Measurements from ENCODE around the gene NCR2. TPM values are rescaled to one million over a fixed set of nuclear protein-coding genes. Genes with fewer than 3 reads are reported as not detected.

Gene NCR2
- total and polyA plus RNA-seq, 2 of the 13 experiments (the other 11 are each of a cell fraction or from before 2014, with no cell fraction given), result not detected

DNA sequence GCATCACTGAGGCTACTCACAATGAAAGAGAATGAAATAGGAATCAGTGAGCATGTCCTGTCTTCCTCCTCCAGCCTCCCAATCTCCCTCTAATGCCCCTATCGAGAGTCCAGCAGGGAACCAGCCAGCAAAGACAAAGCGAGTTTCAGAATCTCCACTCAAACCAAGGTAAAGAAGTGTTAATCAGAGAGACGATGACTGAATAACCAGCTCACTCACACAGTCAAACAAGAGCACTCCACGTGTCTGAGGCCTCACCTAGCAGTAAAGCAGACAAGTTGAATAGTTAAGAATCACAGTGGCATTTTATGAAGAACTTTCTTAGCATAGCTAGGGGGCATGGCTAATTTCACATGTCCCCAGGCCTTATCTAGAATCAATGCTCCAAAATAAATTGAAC is 45.6 kb upstream of the NCR2 start:
- H3K9me3 ChIP-seq (ENCODE audit: low read length), result no peaks in the 10 kb centered on the region
- H3K4me1 ChIP-seq (ENCODE audit: insufficient read depth, low read length), result peaks cover 5% of the 10 kb centered on the region
- no TSS peak for BruUV-seq (replicated peaks)
- H3K4me3 ChIP-seq (replicated peaks in 1 of 3; ENCODE audit: insufficient read depth in 1 of 3, low read depth in 2 of 3, low read length in 3 of 3), result no peak overlapping the region
- CTCF ChIA-PET (ENCODE audit: low intra/inter-chr PET ratio, low total read pairs), result no interaction called here
- no peak overlapping the region for H3K4me2 ChIP-seq (ENCODE audit: low read depth, low read length)
- DNase-seq (ENCODE audit: low spot score) (no peak), FAIRE-seq (no peak), ATAC-seq (no peak)
- 11% methylated on average over 4 of the region's 4 CpGs for WGBS (ENCODE audit: low lambda C conversion rate)
- no peak overlapping the region for H2AFZ ChIP-seq (ENCODE audit: low read length)
- no peak overlapping the region for H3K27ac ChIP-seq (ENCODE audit: extremely low read length, insufficient read depth, low read length)
- in situ Hi-C loops (cut with HindIII; ENCODE audit: extremely low pct_ligation_motif_present, low pct_unique_long_range_greater_than_20kb) (no loop called here), intact Hi-C loops (cut with micrococcal nuclease; ENCODE audit: unreplicated experiment) (no loop called here)
- no peaks in the 10 kb centered on the region for H3K36me3 ChIP-seq (replicated peaks in 1 of 2; ENCODE audit: control insufficient read depth in 1 of 2, insufficient read depth in 2 of 2, low read length in 2 of 2)
- H3K79me2 ChIP-seq (ENCODE audit: insufficient read depth, low read length), result no peaks in the 10 kb centered on the region
- no peak overlapping the region for H3K9ac ChIP-seq (ENCODE audit: insufficient read depth, low read depth, low read length)
- POLR2A ChIA-PET, result no interaction called here
- no peaks in the 10 kb centered on the region for H4K20me1 ChIP-seq (ENCODE audit: insufficient read depth, low read length)
- peaks cover 8 to 36% of the 10 kb centered on the region in 2 experiments; a peak in 4 of 5 replicates for H3K27me3 ChIP-seq (ENCODE audit: control insufficient read depth in 1 of 2, insufficient read depth in 2 of 2, low read length in 2 of 2)
- TF ChIP-seq GATA4 (IDR thresholded peaks at IDR 0.05; ENCODE audit: borderline replicate concordance, low read depth), result no peak
- no peak for TF ChIP-seq ZNF235 (CRISPR knock-in tag; IDR thresholded peaks at IDR 0.05; ENCODE audit: borderline replicate concordance)
- no peak for TF ChIP-seq MIER2 (CRISPR knock-in tag; IDR thresholded peaks at IDR 0.05)
- TF ChIP-seq, protein P1, sequence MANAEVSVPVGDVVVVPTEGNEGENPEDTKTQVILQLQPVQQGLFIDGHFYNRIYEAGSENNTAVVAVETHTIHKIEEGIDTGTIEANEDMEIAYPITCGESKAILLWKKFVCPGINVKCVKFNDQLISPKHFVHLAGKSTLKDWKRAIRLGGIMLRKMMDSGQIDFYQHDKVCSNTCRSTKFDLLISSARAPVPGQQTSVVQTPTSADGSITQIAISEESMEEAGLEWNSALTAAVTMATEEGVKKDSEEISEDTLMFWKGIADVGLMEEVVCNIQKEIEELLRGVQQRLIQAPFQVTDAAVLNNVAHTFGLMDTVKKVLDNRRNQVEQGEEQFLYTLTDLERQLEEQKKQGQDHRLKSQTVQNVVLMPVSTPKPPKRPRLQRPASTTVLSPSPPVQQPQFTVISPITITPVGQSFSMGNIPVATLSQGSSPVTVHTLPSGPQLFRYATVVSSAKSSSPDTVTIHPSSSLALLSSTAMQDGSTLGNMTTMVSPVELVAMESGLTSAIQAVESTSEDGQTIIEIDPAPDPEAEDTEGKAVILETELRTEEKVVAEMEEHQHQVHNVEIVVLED (CRISPR knock-in tag; IDR thresholded peaks at IDR 0.05; ENCODE audit: borderline replicate concordance), result no peak
- TF ChIP-seq GTF2F1 (IDR thresholded peaks at IDR 0.05; ENCODE audit: low read length), result no peak
- TF ChIP-seq, protein P2, sequence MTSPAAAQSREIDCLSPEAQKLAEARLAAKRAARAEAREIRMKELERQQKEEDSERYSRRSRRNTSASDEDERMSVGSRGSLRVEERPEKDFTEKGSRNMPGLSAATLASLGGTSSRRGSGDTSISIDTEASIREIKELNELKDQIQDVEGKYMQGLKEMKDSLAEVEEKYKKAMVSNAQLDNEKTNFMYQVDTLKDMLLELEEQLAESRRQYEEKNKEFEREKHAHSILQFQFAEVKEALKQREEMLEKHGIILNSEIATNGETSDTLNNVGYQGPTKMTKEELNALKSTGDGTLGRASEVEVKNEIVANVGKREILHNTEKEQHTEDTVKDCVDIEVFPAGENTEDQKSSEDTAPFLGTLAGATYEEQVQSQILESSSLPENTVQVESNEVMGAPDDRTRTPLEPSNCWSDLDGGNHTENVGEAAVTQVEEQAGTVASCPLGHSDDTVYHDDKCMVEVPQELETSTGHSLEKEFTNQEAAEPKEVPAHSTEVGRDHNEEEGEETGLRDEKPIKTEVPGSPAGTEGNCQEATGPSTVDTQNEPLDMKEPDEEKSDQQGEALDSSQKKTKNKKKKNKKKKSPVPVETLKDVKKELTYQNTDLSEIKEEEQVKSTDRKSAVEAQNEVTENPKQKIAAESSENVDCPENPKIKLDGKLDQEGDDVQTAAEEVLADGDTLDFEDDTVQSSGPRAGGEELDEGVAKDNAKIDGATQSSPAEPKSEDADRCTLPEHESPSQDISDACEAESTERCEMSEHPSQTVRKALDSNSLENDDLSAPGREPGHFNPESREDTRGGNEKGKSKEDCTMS (CRISPR knock-in tag; conservative IDR thresholded peaks at IDR 0.05), result no peak
- no peak for TF ChIP-seq EED (CRISPR knock-in tag; IDR thresholded peaks at IDR 0.05)
- TF ChIP-seq IKZF4 (CRISPR knock-in tag; IDR thresholded peaks at IDR 0.05; ENCODE audit: borderline replicate concordance, low read depth, not compliant biosample characterization), result no peak
- TF ChIP-seq, protein P3, sequence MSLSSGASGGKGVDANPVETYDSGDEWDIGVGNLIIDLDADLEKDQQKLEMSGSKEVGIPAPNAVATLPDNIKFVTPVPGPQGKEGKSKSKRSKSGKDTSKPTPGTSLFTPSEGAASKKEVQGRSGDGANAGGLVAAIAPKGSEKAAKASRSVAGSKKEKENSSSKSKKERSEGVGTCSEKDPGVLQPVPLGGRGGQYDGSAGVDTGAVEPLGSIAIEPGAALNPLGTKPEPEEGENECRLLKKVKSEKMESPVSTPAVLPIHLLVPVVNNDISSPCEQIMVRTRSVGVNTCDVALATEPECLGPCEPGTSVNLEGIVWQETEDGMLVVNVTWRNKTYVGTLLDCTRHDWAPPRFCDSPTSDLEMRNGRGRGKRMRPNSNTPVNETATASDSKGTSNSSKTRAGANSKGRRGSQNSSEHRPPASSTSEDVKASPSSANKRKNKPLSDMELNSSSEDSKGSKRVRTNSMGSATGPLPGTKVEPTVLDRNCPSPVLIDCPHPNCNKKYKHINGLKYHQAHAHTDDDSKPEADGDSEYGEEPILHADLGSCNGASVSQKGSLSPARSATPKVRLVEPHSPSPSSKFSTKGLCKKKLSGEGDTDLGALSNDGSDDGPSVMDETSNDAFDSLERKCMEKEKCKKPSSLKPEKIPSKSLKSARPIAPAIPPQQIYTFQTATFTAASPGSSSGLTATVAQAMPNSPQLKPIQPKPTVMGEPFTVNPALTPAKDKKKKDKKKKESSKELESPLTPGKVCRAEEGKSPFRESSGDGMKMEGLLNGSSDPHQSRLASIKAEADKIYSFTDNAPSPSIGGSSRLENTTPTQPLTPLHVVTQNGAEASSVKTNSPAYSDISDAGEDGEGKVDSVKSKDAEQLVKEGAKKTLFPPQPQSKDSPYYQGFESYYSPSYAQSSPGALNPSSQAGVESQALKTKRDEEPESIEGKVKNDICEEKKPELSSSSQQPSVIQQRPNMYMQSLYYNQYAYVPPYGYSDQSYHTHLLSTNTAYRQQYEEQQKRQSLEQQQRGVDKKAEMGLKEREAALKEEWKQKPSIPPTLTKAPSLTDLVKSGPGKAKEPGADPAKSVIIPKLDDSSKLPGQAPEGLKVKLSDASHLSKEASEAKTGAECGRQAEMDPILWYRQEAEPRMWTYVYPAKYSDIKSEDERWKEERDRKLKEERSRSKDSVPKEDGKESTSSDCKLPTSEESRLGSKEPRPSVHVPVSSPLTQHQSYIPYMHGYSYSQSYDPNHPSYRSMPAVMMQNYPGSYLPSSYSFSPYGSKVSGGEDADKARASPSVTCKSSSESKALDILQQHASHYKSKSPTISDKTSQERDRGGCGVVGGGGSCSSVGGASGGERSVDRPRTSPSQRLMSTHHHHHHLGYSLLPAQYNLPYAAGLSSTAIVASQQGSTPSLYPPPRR (CRISPR knock-in tag; IDR thresholded peaks at IDR 0.05; ENCODE audit: borderline replicate concordance), result no peak
- TF ChIP-seq, protein P4, sequence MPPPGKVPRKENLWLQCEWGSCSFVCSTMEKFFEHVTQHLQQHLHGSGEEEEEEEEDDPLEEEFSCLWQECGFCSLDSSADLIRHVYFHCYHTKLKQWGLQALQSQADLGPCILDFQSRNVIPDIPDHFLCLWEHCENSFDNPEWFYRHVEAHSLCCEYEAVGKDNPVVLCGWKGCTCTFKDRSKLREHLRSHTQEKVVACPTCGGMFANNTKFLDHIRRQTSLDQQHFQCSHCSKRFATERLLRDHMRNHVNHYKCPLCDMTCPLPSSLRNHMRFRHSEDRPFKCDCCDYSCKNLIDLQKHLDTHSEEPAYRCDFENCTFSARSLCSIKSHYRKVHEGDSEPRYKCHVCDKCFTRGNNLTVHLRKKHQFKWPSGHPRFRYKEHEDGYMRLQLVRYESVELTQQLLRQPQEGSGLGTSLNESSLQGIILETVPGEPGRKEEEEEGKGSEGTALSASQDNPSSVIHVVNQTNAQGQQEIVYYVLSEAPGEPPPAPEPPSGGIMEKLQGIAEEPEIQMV (CRISPR knock-in tag; IDR thresholded peaks at IDR 0.05; ENCODE audit: low read depth), result no peak
- TF ChIP-seq POLR2AphosphoS2 (IDR thresholded peaks at IDR 0.05; ENCODE audit: low read depth, low read length), result no peak
- no peak for TF ChIP-seq ATM (IDR thresholded peaks at IDR 0.05; ENCODE audit: borderline replicate concordance)
- TF ChIP-seq, protein P5, sequence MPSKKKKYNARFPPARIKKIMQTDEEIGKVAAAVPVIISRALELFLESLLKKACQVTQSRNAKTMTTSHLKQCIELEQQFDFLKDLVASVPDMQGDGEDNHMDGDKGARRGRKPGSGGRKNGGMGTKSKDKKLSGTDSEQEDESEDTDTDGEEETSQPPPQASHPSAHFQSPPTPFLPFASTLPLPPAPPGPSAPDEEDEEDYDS (CRISPR knock-in tag; IDR thresholded peaks at IDR 0.05), result no peak

All from HepG2 (cell line).